ENCODE data around the gene PUS1. TPM values are rescaled to one million over a fixed set of nuclear protein-coding genes. Genes with fewer than 3 reads are reported as not detected.

The PUS1 gene
- total and polyA plus RNA-seq, 2 donors (not counting 1 experiment from before 2014, with no cell fraction given), result 50.1 to 99.5 TPM

GRCh38 chr12:131943876-131944275 is 14.8 kb downstream of the PUS1 start:
- Histone ChIP-seq H3K36me3 (replicated peaks in 1 of 2; ENCODE audit: control extremely low read depth in 1 of 2, control insufficient read depth in 1 of 2, extremely low read depth in 1 of 2, insufficient read depth in 2 of 2, low read length in 1 of 2) (peaks cover 0 to 43% of the 10 kb centered on the region in 2 experiments), H3K9me3 (ENCODE audit: control extremely low read depth in 1 of 3, control insufficient read depth in 2 of 3, insufficient read depth in 1 of 3, low read length in 2 of 3) (peaks cover 0 to 11% (median 0%) of the 10 kb centered on the region in 3 donors), H3K4me3 (ENCODE audit: control extremely low read depth in 1 of 5, extremely low read depth in 1 of 5, insufficient read depth in 1 of 5, low read depth in 2 of 5, low read length in 4 of 5) (no peak overlapping the region), H2AFZ (ENCODE audit: insufficient read depth, low read depth, low read length, poor library complexity, severe bottlenecking) (no peak overlapping the region), H4K20me1 (ENCODE audit: control insufficient read depth, insufficient read depth, low read length, poor library complexity, severe bottlenecking) (peaks cover 4% of the 10 kb centered on the region), H3K4me2 (replicated peaks; ENCODE audit: low read depth, low read length, poor library complexity, severe bottlenecking) (no peak overlapping the region), H3K9ac (ENCODE audit: low read length) (no peak overlapping the region), H3K4me1 (ENCODE audit: control insufficient read depth in 2 of 2, insufficient read depth in 2 of 2, low read length in 2 of 2) (peaks cover 0 to 1% of the 10 kb centered on the region in 2 donors), H3K27ac (ENCODE audit: low read length in 2 of 2) (no peak overlapping the region), H3K27me3 (replicated peaks in 1 of 4; ENCODE audit: control extremely low read depth in 1 of 4, control insufficient read depth in 3 of 4, insufficient read depth in 4 of 4, low read length in 3 of 4) (no peaks in the 10 kb centered on the region), H3K79me2 (ENCODE audit: control insufficient read depth, insufficient read depth, low read length) (peaks cover 2% of the 10 kb centered on the region)
- DNase-seq (no peak), ATAC-seq (ENCODE audit: low read depth) (no peak)
- no peak overlapping the region for H3K27ac Mint-ChIP-seq
- H3K27me3 Mint-ChIP-seq, result no peaks in the 10 kb centered on the region
- TF ChIP-seq CTCF (IDR thresholded peaks at IDR 0.05), result no peak
- TF ChIP-seq EZH2 (IDR thresholded peaks at IDR 0.05; ENCODE audit: borderline replicate concordance, insufficient read depth, low read depth, low read length, poor library complexity, severe bottlenecking), result no peak
- 99% methylated on average over 6 of the region's 10 CpGs for WGBS (ENCODE audit: insufficient coverage)
- intact Hi-C loops (cut with micrococcal nuclease), result no loop called here
- ChIA-PET CTCF (no interaction called here), POLR2A (no interaction called here)
- H3K9me3 Mint-ChIP-seq (ENCODE audit: insufficient read depth), result no peaks in the 10 kb centered on the region
- H3K4me3 Mint-ChIP-seq, result no peak overlapping the region
- peaks cover 3% of the 10 kb centered on the region for H3K4me1 Mint-ChIP-seq

GRCh38 chr12:131944601-131945251 is 15.7 kb downstream of the PUS1 start:
- no peak for TF ChIP-seq CTCF (IDR thresholded peaks at IDR 0.05)
- no peak for TF ChIP-seq EZH2 (IDR thresholded peaks at IDR 0.05; ENCODE audit: borderline replicate concordance, insufficient read depth, low read depth, low read length, poor library complexity, severe bottlenecking)
- ChIA-PET POLR2A (no interaction called here), CTCF (no interaction called here)
- Histone ChIP-seq H3K4me3 (ENCODE audit: control extremely low read depth in 1 of 5, extremely low read depth in 1 of 5, insufficient read depth in 1 of 5, low read depth in 2 of 5, low read length in 4 of 5) (no peak overlapping the region), H3K4me2 (replicated peaks; ENCODE audit: low read depth, low read length, poor library complexity, severe bottlenecking) (no peak overlapping the region), H3K27ac (ENCODE audit: low read length in 2 of 2) (no peak overlapping the region), H3K27me3 (replicated peaks in 1 of 4; ENCODE audit: control extremely low read depth in 1 of 4, control insufficient read depth in 3 of 4, insufficient read depth in 4 of 4, low read length in 3 of 4) (no peaks in the 10 kb centered on the region), H4K20me1 (ENCODE audit: control insufficient read depth, insufficient read depth, low read length, poor library complexity, severe bottlenecking) (peaks cover 4% of the 10 kb centered on the region), H3K9ac (ENCODE audit: low read length) (no peak overlapping the region), H3K36me3 (replicated peaks in 1 of 2; ENCODE audit: control extremely low read depth in 1 of 2, control insufficient read depth in 1 of 2, extremely low read depth in 1 of 2, insufficient read depth in 2 of 2, low read length in 1 of 2) (peaks cover 0 to 38% of the 10 kb centered on the region in 2 experiments), H3K9me3 (ENCODE audit: control extremely low read depth in 1 of 3, control insufficient read depth in 2 of 3, insufficient read depth in 1 of 3, low read length in 2 of 3) (peaks cover 0 to 11% (median 0%) of the 10 kb centered on the region in 3 donors), H3K4me1 (ENCODE audit: control insufficient read depth in 2 of 2, insufficient read depth in 2 of 2, low read length in 2 of 2) (peaks cover 0 to 7% of the 10 kb centered on the region in 2 donors), H2AFZ (ENCODE audit: insufficient read depth, low read depth, low read length, poor library complexity, severe bottlenecking) (no peak overlapping the region), H3K79me2 (ENCODE audit: control insufficient read depth, insufficient read depth, low read length) (peaks cover 2% of the 10 kb centered on the region)
- ATAC-seq (ENCODE audit: low read depth) (no peak), DNase-seq (no peak)
- no peak overlapping the region for H3K27ac Mint-ChIP-seq
- intact Hi-C loops (cut with micrococcal nuclease), result loop anchor here (5.0 kb wide), 1 partner anchor 172 kb away; no protein-coding TSS in a partner anchor
- no peaks in the 10 kb centered on the region for H3K27me3 Mint-ChIP-seq
- H3K4me3 Mint-ChIP-seq, result no peak overlapping the region
- H3K4me1 Mint-ChIP-seq, result peaks cover 8% of the 10 kb centered on the region
- no peaks in the 10 kb centered on the region for H3K9me3 Mint-ChIP-seq (ENCODE audit: insufficient read depth)
- 97% methylated on average over 35 of the region's 35 CpGs for WGBS (ENCODE audit: insufficient coverage)
